Gastroesophageal sphincter (tissue), 4 donors: ENCODE results near the gene PRKACA. TPM values are rescaled to one million over a fixed set of nuclear protein-coding genes. Genes with fewer than 3 reads are reported as not detected.
A peak's percentile ranks its signal among the peaks of the same experiment; 100 is the strongest.

Experiments used
- ATAC-seq: fragments of 150-250 bp; one replicate; pipeline ENCODE4 v1.9.1; 2016; ENCODE audit warnings: mild to moderate bottlenecking, moderate library complexity
- H3K27ac ChIP-seq, 4 donors: fragments of 200-600 bp; sonication (generic) in 3 of 4; 1 replicate in 3 of 4; 2 replicates in 1 of 4; pipeline ENCODE4 v1.5.1; 2016 to 2019
- H3K27me3 ChIP-seq: fragments of 200-600 bp; sonication (generic); one replicate; pipeline ENCODE4 v1.5.1; 2019
- H3K36me3 ChIP-seq, 2 donors: fragments of 200-600 bp; sonication (generic); one replicate each; pipeline ENCODE4 v1.5.1; 2019; ENCODE audit warnings: control low read depth in 1 of 2
- H3K4me1 ChIP-seq, 3 donors: fragments of 200-600 bp; sonication (generic); 1 replicate in 2 of 3; 2 replicates in 1 of 3; pipeline ENCODE4 v1.5.1; 2016 to 2019; ENCODE audit warnings: control low read depth in 2 of 3
- H3K4me3 ChIP-seq, 2 donors: fragments of 200-600 bp; sonication (generic); one replicate each; pipeline ENCODE4 v1.5.1; 2019; ENCODE audit warnings: mild to moderate bottlenecking in 1 of 2, moderate library complexity in 1 of 2
- H3K9me3 ChIP-seq, 3 donors: fragments of 200-600 bp; sonication (generic); one replicate each; pipeline ENCODE4 v1.5.1; 2017 to 2019; ENCODE audit warnings: control low read depth in 2 of 3
- EP300 ChIP-seq: sonication (generic); formaldehyde crosslinking; IDR thresholded peaks from one replicate; pipeline ENCODE4 v1.6.1; 2017; ENCODE audit warnings: antibody characterized with exemption, mild to moderate bottlenecking
- POLR2A ChIP-seq, 2 donors: fragments of 450-650 bp; IDR thresholded peaks; one replicate each; pipeline ENCODE4 v1.6.1; 2017; ENCODE audit warnings: antibody characterized with exemption in 2 of 2, mild to moderate bottlenecking in 2 of 2, moderate library complexity in 1 of 2
- POLR2AphosphoS5 ChIP-seq: sonication (generic); formaldehyde crosslinking; IDR thresholded peaks from one replicate; pipeline ENCODE4 v1.6.1; 2017; ENCODE audit warnings: antibody characterized with exemption
- WGBS, 2 donors: methylation state at CpG; one replicate each; pipeline ENCODE4 v1.1.5; 2018; ENCODE audit warnings: low coverage in 1 of 2; 5-methylcytosine and 5-hydroxymethylcytosine counted together
- total RNA-seq, 4 donors: library from RNA; depleted of rRNA; stranded (reverse); fragments of >200 nt; gene quantifications; one replicate each; pipeline ENCODE4 v1.1.0, GENCODE V29; 2016
- TF ChIP-seq, protein P1 (sequence below), 4 experiments: fragments of 200-600 bp in 2 of 4; fragments of 450-650 bp in 2 of 4; sonication (generic) in 1 of 4; IDR thresholded peaks; one replicate each; pipeline ENCODE4 v1.5.1; 2017 to 2019; ENCODE audit warnings: antibody characterized with exemption in 4 of 4, mild to moderate bottlenecking in 2 of 4, moderate library complexity in 2 of 4

Gene PRKACA
- total RNA-seq, 4 donors from 2014 or later, result 62.3 to 138 (median 76.6) TPM

DNA sequence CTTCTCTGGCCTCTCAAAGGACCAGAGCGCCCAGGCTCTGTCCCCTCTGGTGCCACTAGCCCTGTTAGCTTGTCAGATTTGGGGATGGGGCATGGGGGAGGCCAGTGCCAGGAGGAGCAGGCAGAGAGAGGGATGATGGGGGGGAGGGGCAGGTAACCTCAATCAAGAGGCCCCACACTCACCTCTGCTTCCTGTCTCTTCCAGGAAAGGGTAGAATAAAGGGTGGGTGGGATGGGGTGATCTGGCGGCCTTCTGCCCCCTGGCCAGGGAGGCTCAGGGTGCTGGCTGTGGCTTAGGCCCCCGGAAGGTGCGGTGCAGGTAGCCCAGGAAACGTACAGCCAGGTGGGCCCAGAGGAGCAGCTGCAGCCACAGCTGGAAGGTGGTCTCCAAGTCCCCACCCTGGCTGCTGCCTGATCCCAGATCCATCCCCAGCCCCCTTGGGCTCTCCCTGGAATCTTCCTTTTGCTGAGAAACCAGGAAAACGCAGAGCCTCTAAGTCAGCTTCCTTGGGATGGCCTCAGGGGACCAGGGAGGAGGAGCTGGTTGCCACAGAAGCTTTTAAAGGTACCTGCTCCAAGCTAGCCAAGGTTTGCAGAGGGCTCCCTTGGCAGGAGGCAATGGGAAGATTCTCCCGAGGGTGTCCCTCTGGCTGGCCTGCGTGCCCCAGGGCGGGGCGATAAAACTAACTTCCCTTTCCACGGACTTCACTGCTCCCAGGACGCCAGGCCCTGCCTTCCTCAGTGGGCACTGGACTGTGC is 5.3 kb downstream of the PRKACA start:
- Histone ChIP-seq H3K4me1 (peaks cover 7 to 90% (median 61%) of the 10 kb centered on the region in 3 donors), H3K27me3 (no peaks in the 10 kb centered on the region), H3K4me3 (peak overlapping the region in 1 of 2 donors; percentile 29), H3K36me3 (peaks cover 0 to 2% of the 10 kb centered on the region in 2 donors), H3K27ac (peak overlapping the region; percentile 62 to 99 (median 92)), H3K9me3 (no peaks in the 10 kb centered on the region)
- no CpG with 5 or more reads among the region's 12 CpGs for WGBS, 2 donors
- ATAC-seq, result peak; percentile 11
- TF ChIP-seq POLR2A (IDR thresholded peaks at IDR 0.05) (no peak), POLR2AphosphoS5 (no peak), EP300 (no peak)
- TF ChIP-seq, protein P1, sequence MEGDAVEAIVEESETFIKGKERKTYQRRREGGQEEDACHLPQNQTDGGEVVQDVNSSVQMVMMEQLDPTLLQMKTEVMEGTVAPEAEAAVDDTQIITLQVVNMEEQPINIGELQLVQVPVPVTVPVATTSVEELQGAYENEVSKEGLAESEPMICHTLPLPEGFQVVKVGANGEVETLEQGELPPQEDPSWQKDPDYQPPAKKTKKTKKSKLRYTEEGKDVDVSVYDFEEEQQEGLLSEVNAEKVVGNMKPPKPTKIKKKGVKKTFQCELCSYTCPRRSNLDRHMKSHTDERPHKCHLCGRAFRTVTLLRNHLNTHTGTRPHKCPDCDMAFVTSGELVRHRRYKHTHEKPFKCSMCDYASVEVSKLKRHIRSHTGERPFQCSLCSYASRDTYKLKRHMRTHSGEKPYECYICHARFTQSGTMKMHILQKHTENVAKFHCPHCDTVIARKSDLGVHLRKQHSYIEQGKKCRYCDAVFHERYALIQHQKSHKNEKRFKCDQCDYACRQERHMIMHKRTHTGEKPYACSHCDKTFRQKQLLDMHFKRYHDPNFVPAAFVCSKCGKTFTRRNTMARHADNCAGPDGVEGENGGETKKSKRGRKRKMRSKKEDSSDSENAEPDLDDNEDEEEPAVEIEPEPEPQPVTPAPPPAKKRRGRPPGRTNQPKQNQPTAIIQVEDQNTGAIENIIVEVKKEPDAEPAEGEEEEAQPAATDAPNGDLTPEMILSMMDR (IDR thresholded peaks at IDR 0.05), result no peak

DNA sequence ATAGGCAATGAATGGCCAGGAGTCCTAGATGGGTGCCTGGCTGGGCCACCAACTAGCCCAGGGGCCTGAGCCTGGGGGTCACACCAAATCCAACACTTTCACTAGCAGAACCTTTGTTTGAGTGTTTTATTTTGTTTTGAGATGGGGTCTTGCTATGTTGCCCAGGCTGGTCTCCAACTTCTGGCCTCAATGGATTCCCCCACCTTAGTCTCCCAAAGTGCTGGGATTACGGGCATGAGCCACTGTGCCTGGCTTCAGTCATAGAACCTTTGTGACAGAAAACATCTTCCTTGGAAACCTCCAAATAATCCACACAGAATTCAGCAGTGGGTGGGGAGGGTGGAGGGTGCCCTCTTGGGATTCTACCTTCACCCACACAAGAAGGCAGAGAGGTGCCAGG is 6.1 kb downstream of the PRKACA start:
- H3K36me3 ChIP-seq, result peaks cover 0 to 9% of the 10 kb centered on the region in 2 donors
- no peak overlapping the region for H3K4me3 ChIP-seq
- H3K9me3 ChIP-seq, result no peaks in the 10 kb centered on the region
- H3K27ac ChIP-seq, result peak overlapping the region; percentile 17 to 99 (median 92)
- peaks cover 7 to 92% (median 59%) of the 10 kb centered on the region in 3 donors for H3K4me1 ChIP-seq
- no peaks in the 10 kb centered on the region for H3K27me3 ChIP-seq
- no CpG with 5 or more reads among the region's 1 CpG for WGBS, 2 donors
- TF ChIP-seq EP300 (no peak), POLR2A (IDR thresholded peaks at IDR 0.05) (no peak), POLR2AphosphoS5 (no peak)
- TF ChIP-seq, protein P1 (IDR thresholded peaks at IDR 0.05), result no peak
- ATAC-seq, result no peak

DNA sequence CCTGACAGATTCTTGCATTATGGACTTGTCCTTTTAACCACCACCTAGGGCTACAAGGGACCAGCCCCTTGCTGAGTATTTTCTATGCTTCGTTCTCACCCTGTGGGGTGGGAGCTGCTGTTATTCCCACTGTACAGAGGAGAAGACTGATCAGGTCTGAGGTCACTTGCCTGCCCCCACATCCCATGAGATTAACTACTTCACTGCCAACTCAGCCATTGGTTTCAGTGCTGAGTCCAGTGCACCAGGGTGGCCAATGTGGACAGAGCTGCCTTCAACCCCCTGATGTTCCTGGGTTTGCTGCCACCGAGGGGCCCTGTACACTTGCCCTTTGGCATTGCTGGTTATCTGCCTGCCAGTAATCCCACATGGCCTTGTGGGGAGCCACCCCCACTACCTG is 6.9 kb downstream of the PRKACA start:
- Histone ChIP-seq H3K4me3 (no peak overlapping the region), H3K27me3 (no peaks in the 10 kb centered on the region), H3K36me3 (peaks cover 0 to 18% of the 10 kb centered on the region in 2 donors), H3K27ac (no peak overlapping the region), H3K4me1 (peaks cover 6 to 83% (median 51%) of the 10 kb centered on the region in 3 donors), H3K9me3 (no peaks in the 10 kb centered on the region)
- ATAC-seq, result no peak
- 38 to 40% methylated on average over 1 of the region's 2 CpGs for WGBS, 2 donors
- TF ChIP-seq POLR2A (IDR thresholded peaks at IDR 0.05) (no peak), EP300 (no peak), POLR2AphosphoS5 (no peak)
- TF ChIP-seq, protein P1 (IDR thresholded peaks at IDR 0.05), result no peak

GRCh38 chr19:14107581-14108461 is 9.7 kb downstream of the PRKACA start:
- TF ChIP-seq POLR2AphosphoS5, result peak; percentile 10
- no peak for TF ChIP-seq POLR2A (IDR thresholded peaks at IDR 0.05)
- TF ChIP-seq, protein P1 (IDR thresholded peaks at IDR 0.05), result no peak
- Histone ChIP-seq H3K27ac (peak overlapping the region; percentile 64 to 92 (median 82)), H3K9me3 (no peaks in the 10 kb centered on the region), H3K4me1 (peaks cover 0 to 55% (median 26%) of the 10 kb centered on the region in 3 donors), H3K4me3 (no peak overlapping the region), H3K36me3 (peaks cover 0 to 46% of the 10 kb centered on the region in 2 donors), H3K27me3 (no peaks in the 10 kb centered on the region)
- peak; percentile 70 for ATAC-seq
- 53 to 71% methylated on average over 3 to 5 of the region's 23 CpGs for WGBS, 2 donors
